SHP77 treated with DMSO at 0.1 percent for 48 hours (cell line): ENCODE results near the gene FAM13A.

Experiments used
- DNase-seq: peaks from one replicate; lab custom pipeline; 2025; lab: John Stamatoyannopoulos, UW

FAM13A gene

GRCh38 chr4:88720451-88721428 is 336.2 kb downstream of the FAM13A start:
- DNase-seq: no peak

- no peak for DNase-seq
These were observed 337.6 kb downstream of the FAM13A start for GRCh38 chr4:88719381-88719780.

GRCh38 chr4:88718098-88718497 is 338.9 kb downstream of the FAM13A start:
- DNase-seq: no peak

- DNase-seq: no peak
These were observed 343.2 kb downstream of the FAM13A start for GRCh38 chr4:88713782-88714181.

GRCh38 chr4:88709989-88710388 is 347.0 kb downstream of the FAM13A start:
- DNase-seq: no peak

GRCh38 chr4:88706574-88706973 is 350.4 kb downstream of the FAM13A start:
- DNase-seq: no peak

GRCh38 chr4:88705805-88706492 is 351.0 kb downstream of the FAM13A start:
- no peak for DNase-seq

- no peak for DNase-seq
These were observed 351.8 kb downstream of the FAM13A start for GRCh38 chr4:88705223-88705622.

GRCh38 chr4:88702782-88703181 is 354.2 kb downstream of the FAM13A start:
- DNase-seq: no peak

GRCh38 chr4:88698519-88698918 is 358.5 kb downstream of the FAM13A start:
- DNase-seq: no peak

GRCh38 chr4:88697588-88698329 is 359.2 kb downstream of the FAM13A start, which contains the start of gene NAP1L5:
Gene NAP1L5, minus strand, starts transcription at chr4:88697829. Its CDS starts 75 bp downstream, at chr4:88697754.
- DNase-seq: no peak

GRCh38 chr4:88697141-88697540 is 359.8 kb downstream of the FAM13A start:
- DNase-seq: no peak

- no peak for DNase-seq
These were observed 360.4 kb downstream of the FAM13A start for GRCh38 chr4:88696630-88697029.

- no peak for DNase-seq
These were observed 363.2 kb downstream of the FAM13A start for GRCh38 chr4:88693792-88694191.

- DNase-seq: no peak
These were observed 366.6 kb downstream of the FAM13A start for GRCh38 chr4:88690355-88690754.

- DNase-seq: no peak
These were observed 375.8 kb downstream of the FAM13A start for GRCh38 chr4:88681209-88681608.
